Measurements from ENCODE around the gene MSGN1.

- TF ChIP-seq CTCF (IDR thresholded peaks at IDR 0.05) (no peak), POLR2A (IDR thresholded peaks at IDR 0.05) (no peak)
Measured at GRCh38 chr2:17799301-17800120, 16.7 kb upstream of the MSGN1 start.

All from body of pancreas (tissue), 4 donors.